Gastroesophageal sphincter (tissue), 4 donors: ENCODE data around the gene ZSCAN20. TPM values are rescaled to one million over a fixed set of nuclear protein-coding genes. Genes with fewer than 3 reads are reported as not detected.

Experiments used
- ATAC-seq: fragments of 150-250 bp; one replicate; pipeline ENCODE4 v1.9.1; 2016; ENCODE audit warnings: mild to moderate bottlenecking, moderate library complexity
- H3K27ac ChIP-seq, 4 donors: fragments of 200-600 bp; sonication (generic) in 3 of 4; 1 replicate in 3 of 4; 2 replicates in 1 of 4; pipeline ENCODE4 v1.5.1; 2016 to 2019
- H3K27me3 ChIP-seq: fragments of 200-600 bp; sonication (generic); one replicate; pipeline ENCODE4 v1.5.1; 2019
- H3K36me3 ChIP-seq, 2 donors: fragments of 200-600 bp; sonication (generic); one replicate each; pipeline ENCODE4 v1.5.1; 2019; ENCODE audit warnings: control low read depth in 1 of 2
- H3K4me1 ChIP-seq, 3 donors: fragments of 200-600 bp; sonication (generic); 1 replicate in 2 of 3; 2 replicates in 1 of 3; pipeline ENCODE4 v1.5.1; 2016 to 2019; ENCODE audit warnings: control low read depth in 2 of 3
- H3K4me3 ChIP-seq, 2 donors: fragments of 200-600 bp; sonication (generic); one replicate each; pipeline ENCODE4 v1.5.1; 2019; ENCODE audit warnings: mild to moderate bottlenecking in 1 of 2, moderate library complexity in 1 of 2
- H3K9me3 ChIP-seq, 3 donors: fragments of 200-600 bp; sonication (generic); one replicate each; pipeline ENCODE4 v1.5.1; 2017 to 2019; ENCODE audit warnings: control low read depth in 2 of 3
- EP300 ChIP-seq: sonication (generic); formaldehyde crosslinking; IDR thresholded peaks from one replicate; pipeline ENCODE4 v1.6.1; 2017; ENCODE audit warnings: antibody characterized with exemption, mild to moderate bottlenecking
- POLR2A ChIP-seq, 2 donors: fragments of 450-650 bp; IDR thresholded peaks; one replicate each; pipeline ENCODE4 v1.6.1; 2017; ENCODE audit warnings: antibody characterized with exemption in 2 of 2, mild to moderate bottlenecking in 2 of 2, moderate library complexity in 1 of 2
- POLR2AphosphoS5 ChIP-seq: sonication (generic); formaldehyde crosslinking; IDR thresholded peaks from one replicate; pipeline ENCODE4 v1.6.1; 2017; ENCODE audit warnings: antibody characterized with exemption
- WGBS, 2 donors: methylation state at CpG; one replicate each; pipeline ENCODE4 v1.1.5; 2018; ENCODE audit warnings: low coverage in 1 of 2; 5-methylcytosine and 5-hydroxymethylcytosine counted together
- total RNA-seq, 4 donors: library from RNA; depleted of rRNA; stranded (reverse); fragments of >200 nt; gene quantifications; one replicate each; pipeline ENCODE4 v1.1.0, GENCODE V29; 2016
- TF ChIP-seq, protein P1 (sequence below), 4 experiments: fragments of 200-600 bp in 2 of 4; fragments of 450-650 bp in 2 of 4; sonication (generic) in 1 of 4; IDR thresholded peaks; one replicate each; pipeline ENCODE4 v1.5.1; 2017 to 2019; ENCODE audit warnings: antibody characterized with exemption in 4 of 4, mild to moderate bottlenecking in 2 of 4, moderate library complexity in 2 of 4

The ZSCAN20 gene
- 1 to 10 TPM; 6.7 to 9.2 (median 7.5) TPM for total RNA-seq

DNA sequence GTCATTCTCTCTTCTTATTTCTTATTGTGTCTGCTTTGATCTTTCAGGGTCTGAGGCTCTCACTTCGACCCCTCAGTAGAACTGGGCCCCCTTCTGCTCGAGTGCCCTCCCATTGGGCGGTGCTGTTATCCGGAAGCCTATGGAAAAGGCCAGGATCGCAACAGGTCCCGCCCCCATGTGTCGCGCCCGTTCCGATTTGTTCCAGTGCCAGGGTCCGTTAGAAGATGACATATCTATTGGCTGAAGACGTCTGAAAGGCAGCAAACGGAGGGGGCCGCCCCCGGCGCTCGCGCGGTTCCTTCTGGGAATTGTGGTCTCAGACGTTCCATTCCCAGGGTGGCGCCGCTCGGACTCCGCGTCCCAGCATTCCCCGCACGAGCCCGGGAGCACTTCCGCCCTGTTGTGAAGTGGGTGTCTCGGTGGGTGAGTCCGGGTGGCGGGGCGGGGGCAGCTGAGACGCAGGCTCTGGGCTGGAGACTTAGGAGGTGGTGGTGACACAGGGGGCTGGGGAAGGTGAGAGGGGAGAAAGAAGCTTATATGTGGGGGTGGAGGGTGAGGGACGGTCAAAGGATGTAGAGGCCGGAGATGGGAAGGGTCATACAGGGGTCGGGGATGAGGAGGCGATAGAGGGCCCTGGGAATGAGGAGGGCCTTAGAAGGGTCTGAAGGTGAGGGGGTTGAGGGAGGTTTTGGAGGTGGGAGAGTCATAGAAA is at the start of gene ZSCAN20:
Gene ZSCAN20, plus strand, starts transcription at position 377 of the 712 bp plus-strand sequence. CDS start 6,644 bp downstream, outside the sequence.
- peaks cover 0 to 56% (median 5%) of the 10 kb centered on the region in 3 donors for H3K4me1 ChIP-seq
- no peaks in the 10 kb centered on the region for H3K36me3 ChIP-seq
- peak within 1 kb of the TSS; percentile 58 to 70 for H3K4me3 ChIP-seq
- peak within 1 kb of the TSS; percentile 47 to 86 (median 84) for H3K27ac ChIP-seq
- no peaks in the 10 kb centered on the region for H3K27me3 ChIP-seq
- WGBS, 2 donors, result 0 to 1% methylated on average over 13 to 22 of the region's 38 CpGs
- TF ChIP-seq, protein P1, sequence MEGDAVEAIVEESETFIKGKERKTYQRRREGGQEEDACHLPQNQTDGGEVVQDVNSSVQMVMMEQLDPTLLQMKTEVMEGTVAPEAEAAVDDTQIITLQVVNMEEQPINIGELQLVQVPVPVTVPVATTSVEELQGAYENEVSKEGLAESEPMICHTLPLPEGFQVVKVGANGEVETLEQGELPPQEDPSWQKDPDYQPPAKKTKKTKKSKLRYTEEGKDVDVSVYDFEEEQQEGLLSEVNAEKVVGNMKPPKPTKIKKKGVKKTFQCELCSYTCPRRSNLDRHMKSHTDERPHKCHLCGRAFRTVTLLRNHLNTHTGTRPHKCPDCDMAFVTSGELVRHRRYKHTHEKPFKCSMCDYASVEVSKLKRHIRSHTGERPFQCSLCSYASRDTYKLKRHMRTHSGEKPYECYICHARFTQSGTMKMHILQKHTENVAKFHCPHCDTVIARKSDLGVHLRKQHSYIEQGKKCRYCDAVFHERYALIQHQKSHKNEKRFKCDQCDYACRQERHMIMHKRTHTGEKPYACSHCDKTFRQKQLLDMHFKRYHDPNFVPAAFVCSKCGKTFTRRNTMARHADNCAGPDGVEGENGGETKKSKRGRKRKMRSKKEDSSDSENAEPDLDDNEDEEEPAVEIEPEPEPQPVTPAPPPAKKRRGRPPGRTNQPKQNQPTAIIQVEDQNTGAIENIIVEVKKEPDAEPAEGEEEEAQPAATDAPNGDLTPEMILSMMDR (IDR thresholded peaks at IDR 0.05), result peak in 1 of 4 experiments; percentile 34
- TF ChIP-seq POLR2AphosphoS5, result peak; percentile 88
- TF ChIP-seq EP300, result no peak
- TF ChIP-seq POLR2A (IDR thresholded peaks at IDR 0.05), result peak in 1 of 2 donors; percentile 34
- ATAC-seq, result peak; percentile 98
- H3K9me3 ChIP-seq, result no peaks in the 10 kb centered on the region

DNA sequence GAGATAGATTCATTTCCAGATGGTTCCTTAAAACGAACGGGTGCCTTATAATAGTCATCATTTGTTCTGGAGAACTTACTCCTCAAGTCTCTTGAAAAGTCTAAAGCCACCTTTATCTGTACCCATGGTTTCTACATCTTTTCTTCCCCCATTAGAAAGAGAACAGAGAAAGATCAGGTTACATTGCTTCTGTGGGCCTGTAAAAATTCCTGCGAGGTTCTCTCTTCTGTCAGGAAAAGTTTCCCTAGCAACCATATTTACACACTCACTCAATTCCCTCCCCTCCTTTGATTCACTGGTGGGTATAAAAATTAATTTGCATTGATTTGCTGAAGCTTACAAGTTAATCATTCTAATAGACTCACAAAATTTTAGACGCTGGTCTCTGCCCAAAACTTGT is 48.2 kb upstream of the ZSCAN20 start:
- WGBS, 2 donors, result 72 to 80% methylated on average over 4 of the region's 4 CpGs
- Histone ChIP-seq H3K4me3 (no peak overlapping the region), H3K4me1 (peaks cover 0 to 27% (median 0%) of the 10 kb centered on the region in 3 donors), H3K36me3 (no peaks in the 10 kb centered on the region), H3K27me3 (no peaks in the 10 kb centered on the region), H3K27ac (no peak overlapping the region), H3K9me3 (no peaks in the 10 kb centered on the region)
- TF ChIP-seq EP300 (no peak), POLR2A (IDR thresholded peaks at IDR 0.05) (no peak), POLR2AphosphoS5 (no peak)
- TF ChIP-seq, protein P1 (IDR thresholded peaks at IDR 0.05), result no peak
- no peak for ATAC-seq

DNA sequence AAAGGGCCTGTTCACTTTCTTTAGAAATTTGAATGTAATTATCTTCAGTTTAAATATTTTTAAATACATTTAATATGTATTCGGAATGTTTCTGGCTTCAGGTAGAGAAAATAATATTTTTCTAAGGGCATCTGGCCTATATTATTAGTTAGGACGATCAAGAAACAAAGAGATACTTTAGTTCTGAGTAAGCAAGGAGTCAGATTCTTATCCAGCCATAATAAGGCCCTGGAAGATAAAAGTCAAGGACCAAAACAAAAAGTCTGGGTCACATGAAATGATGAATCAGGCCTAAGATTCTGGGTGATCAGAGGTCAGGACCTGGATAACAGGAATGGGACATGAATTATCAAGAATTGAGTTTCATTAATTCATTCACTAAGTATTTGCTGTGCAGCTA is 47.8 kb upstream of the ZSCAN20 start:
- WGBS, 2 donors, result 69 to 78% methylated on average over 2 of the region's 2 CpGs

DNA sequence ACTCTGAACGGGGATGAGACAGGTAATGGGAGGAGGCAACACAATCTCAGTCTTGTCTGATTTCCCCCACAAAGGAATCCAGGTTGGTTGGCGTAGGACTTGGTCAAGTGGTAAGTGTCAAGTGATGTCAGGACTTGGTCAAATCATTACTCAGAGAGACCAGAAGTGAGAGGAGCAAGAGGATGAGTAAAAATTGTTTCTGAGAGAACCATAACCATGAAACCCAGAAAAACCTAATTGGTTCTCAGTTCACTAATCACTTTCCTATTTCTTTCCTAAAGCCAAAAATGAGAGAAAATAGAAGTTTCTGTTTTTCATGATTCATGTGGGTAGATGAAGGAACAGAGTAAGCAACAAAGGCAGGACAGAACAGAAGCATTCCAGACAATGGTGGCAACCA is 46.5 kb upstream of the ZSCAN20 start:
- Histone ChIP-seq H3K27me3 (no peaks in the 10 kb centered on the region), H3K4me1 (peaks cover 0 to 40% (median 6%) of the 10 kb centered on the region in 3 donors), H3K27ac (no peak overlapping the region), H3K4me3 (no peak overlapping the region), H3K36me3 (no peaks in the 10 kb centered on the region), H3K9me3 (no peaks in the 10 kb centered on the region)
- no peak for TF ChIP-seq EP300
- TF ChIP-seq POLR2AphosphoS5, result no peak
- TF ChIP-seq, protein P1 (IDR thresholded peaks at IDR 0.05), result no peak
- no peak for TF ChIP-seq POLR2A (IDR thresholded peaks at IDR 0.05)
- no peak for ATAC-seq
- WGBS, 2 donors, result 95 to 100% methylated on average over 1 to 2 of the region's 2 CpGs

More for the DNA sequence above, 47.8 kb upstream of the ZSCAN20 start:
- H3K27ac ChIP-seq, result no peak overlapping the region
- no peaks in the 10 kb centered on the region for H3K27me3 ChIP-seq
- no peak for TF ChIP-seq POLR2A (IDR thresholded peaks at IDR 0.05)
- TF ChIP-seq, protein P1 (IDR thresholded peaks at IDR 0.05), result no peak
- no peak for ATAC-seq
- H3K4me3 ChIP-seq, result no peak overlapping the region
- H3K4me1 ChIP-seq, result peaks cover 0 to 32% (median 1%) of the 10 kb centered on the region in 3 donors
- H3K36me3 ChIP-seq, result no peaks in the 10 kb centered on the region
- H3K9me3 ChIP-seq, result no peaks in the 10 kb centered on the region

DNA sequence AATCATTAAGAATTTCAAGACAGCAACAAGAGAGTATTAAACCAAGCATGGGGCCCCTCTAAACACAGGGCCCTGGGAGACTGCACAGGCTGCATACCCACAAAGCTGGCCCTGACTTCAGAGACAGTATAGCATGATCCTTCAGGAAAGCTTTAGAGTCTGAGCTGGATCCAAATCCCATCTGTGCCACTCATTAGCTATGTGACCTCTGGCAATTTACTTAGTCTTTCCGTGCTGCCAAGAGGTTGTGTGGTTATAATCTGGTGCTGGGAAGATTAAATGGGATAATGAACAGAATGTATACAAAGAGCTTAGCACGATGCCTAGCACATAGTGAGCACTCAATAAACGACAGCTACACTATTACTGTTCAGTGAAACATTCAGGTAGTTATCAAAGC is 45.5 kb upstream of the ZSCAN20 start:
- Histone ChIP-seq H3K36me3 (no peaks in the 10 kb centered on the region), H3K27me3 (no peaks in the 10 kb centered on the region), H3K4me3 (no peak overlapping the region), H3K9me3 (no peaks in the 10 kb centered on the region), H3K4me1 (peaks cover 0 to 45% (median 6%) of the 10 kb centered on the region in 3 donors), H3K27ac (no peak overlapping the region)
- TF ChIP-seq, protein P1 (IDR thresholded peaks at IDR 0.05), result no peak
- no peak for TF ChIP-seq POLR2AphosphoS5
- TF ChIP-seq POLR2A (IDR thresholded peaks at IDR 0.05), result no peak
- TF ChIP-seq EP300, result no peak
- ATAC-seq, result no peak
- WGBS, 2 donors, result 46 to 58% methylated on average over 2 to 3 of the region's 3 CpGs
